GM23338 (cell line): Measurements from ENCODE around the gene SMOC2. TPM values are rescaled to one million over a fixed set of nuclear protein-coding genes. Genes with fewer than 3 reads are reported as not detected.

Experiments
- ATAC-seq: fragments of 200-7000 bp; cut with Tn5 transposase; 3 replicates; pipeline ENCODE4 v1.9.1; 2020
- DNase-seq: peaks from one replicate; pipeline ENCODE4 v3.0.0-alpha.2; 2015; ENCODE audit warnings: low spot score
- H2AFZ ChIP-seq: fragments of 200-600 bp; sonication (generic); 2 replicates; pipeline ENCODE4 v1.8.0; 2016; ENCODE audit warnings: antibody characterized with exemption, mild to moderate bottlenecking, moderate library complexity
- H3F3A ChIP-seq: fragments of 200-600 bp; sonication (generic); replicated peaks from 2 replicates; pipeline ENCODE4 v1.8.0; 2017; ENCODE audit warnings: antibody characterized with exemption, mixed run types, low read depth
- H3K27ac ChIP-seq: fragments of 200-600 bp; sonication (generic); 2 replicates; pipeline ENCODE4 v1.6.1; 2016; ENCODE audit warnings: low read depth
- H3K27me3 ChIP-seq: fragments of 200-600 bp; sonication (generic); 2 replicates; pipeline ENCODE4 v1.8.0; 2016; ENCODE audit warnings: mild to moderate bottlenecking, mixed run types, moderate library complexity; ENCODE audit not compliant: insufficient read depth
- H3K36me3 ChIP-seq: fragments of 200-600 bp; sonication (generic); 2 replicates; pipeline ENCODE4 v1.8.0; 2016; ENCODE audit warnings: mild to moderate bottlenecking; ENCODE audit not compliant: insufficient read depth
- H3K4me1 ChIP-seq: fragments of 200-600 bp; sonication (generic); 2 replicates; pipeline ENCODE4 v1.8.0; 2016; ENCODE audit warnings: mild to moderate bottlenecking, moderate library complexity; ENCODE audit not compliant: insufficient read depth
- H3K4me2 ChIP-seq: fragments of 200-600 bp; sonication (generic); 2 replicates; pipeline ENCODE4 v1.7.1; 2017; ENCODE audit warnings: mixed run types
- H3K4me3 ChIP-seq: fragments of 200-600 bp; sonication (generic); 2 replicates; pipeline ENCODE4 v1.6.1; 2016; ENCODE audit warnings: mixed run types
- H3K79me2 ChIP-seq: fragments of 200-600 bp; sonication (generic); replicated peaks from 2 replicates; pipeline ENCODE4 v1.8.0; 2017; ENCODE audit warnings: mild to moderate bottlenecking; ENCODE audit not compliant: insufficient read depth
- H3K9me2 ChIP-seq: fragments of 200-600 bp; sonication (generic); 2 replicates; pipeline ENCODE4 v1.8.0; 2017; ENCODE audit not compliant: insufficient read depth
- H4K20me1 ChIP-seq: fragments of 200-600 bp; sonication (generic); replicated peaks from 2 replicates; pipeline ENCODE4 v1.8.0; 2017; ENCODE audit warnings: mild to moderate bottlenecking; ENCODE audit not compliant: insufficient read depth
- H3K27ac Mint-ChIP-seq: 2 replicates; pipeline ENCODE4 v1.8.0; 2020; ENCODE audit warnings: inconsistent platforms, mild to moderate bottlenecking, moderate library complexity, mixed read lengths
- H3K27me3 Mint-ChIP-seq: 3 replicates; pipeline ENCODE4 v1.8.0; 2022; ENCODE audit warnings: low read depth, mild to moderate bottlenecking, moderate library complexity, mixed read lengths, inconsistent platforms; ENCODE audit not compliant: insufficient read depth, poor library complexity
- H3K36me3 Mint-ChIP-seq: 3 replicates; pipeline ENCODE4 v1.8.0; 2021; ENCODE audit warnings: low read depth, mild to moderate bottlenecking, inconsistent platforms, moderate library complexity, mixed read lengths
- H3K4me1 Mint-ChIP-seq: 3 replicates; pipeline ENCODE4 v1.8.0; 2020; ENCODE audit warnings: mild to moderate bottlenecking, inconsistent platforms, mixed read lengths
- H3K4me3 Mint-ChIP-seq: 3 replicates; pipeline ENCODE4 v1.8.0; 2021; ENCODE audit warnings: moderate library complexity, mild to moderate bottlenecking, inconsistent platforms, mixed read lengths
- H3K9me3 Mint-ChIP-seq: 3 replicates; pipeline ENCODE4 v1.8.0; 2020; ENCODE audit warnings: moderate library complexity, mild to moderate bottlenecking, inconsistent platforms, mixed read lengths
- CREB1 ChIP-seq: fragments of 250-450 bp; sonication (Bioruptor Pico); IDR thresholded peaks from 2 replicates; pipeline ENCODE4 v1.5.0; 2020; ENCODE audit warnings: low read depth, mild to moderate bottlenecking, moderate library complexity
- ETS1 ChIP-seq: IDR thresholded peaks from 2 replicates; pipeline ENCODE4 v1.6.1; 2016; ENCODE audit warnings: antibody characterized with exemption
- EZH2 ChIP-seq: fragments of 200-600 bp; sonication (generic); IDR thresholded peaks from one replicate; pipeline ENCODE4 v1.8.0; 2017; ENCODE audit warnings: antibody characterized with exemption, mild to moderate bottlenecking, low read depth; ENCODE audit not compliant: unreplicated experiment
- EZH2phosphoT487 ChIP-seq: fragments of 200-600 bp; sonication (generic); IDR thresholded peaks from one replicate; pipeline ENCODE4 v1.8.1; 2018; ENCODE audit warnings: antibody characterized with exemption; ENCODE audit not compliant: unreplicated experiment
- NANOG ChIP-seq: IDR thresholded peaks from 2 replicates; pipeline ENCODE4 v1.6.1; 2016; ENCODE audit warnings: antibody characterized with exemption, borderline replicate concordance
- POLR2AphosphoS5 ChIP-seq: IDR thresholded peaks from 2 replicates; pipeline ENCODE4 v1.6.1; 2016; ENCODE audit warnings: antibody characterized with exemption, low read depth
- STAT1 ChIP-seq: IDR thresholded peaks from one replicate; pipeline ENCODE4 v1.6.1; 2016; ENCODE audit warnings: antibody characterized with exemption; ENCODE audit not compliant: unreplicated experiment
- ZNF114 ChIP-seq: fragments of 250-450 bp; sonication (Bioruptor Pico); IDR thresholded peaks from 2 replicates; pipeline ENCODE4 v1.5.0; 2020; ENCODE audit warnings: mild to moderate bottlenecking, moderate library complexity
- ZNF331 ChIP-seq: fragments of 250-450 bp; sonication (Bioruptor Pico); IDR thresholded peaks from 2 replicates; pipeline ENCODE4 v1.5.0; 2020; ENCODE audit warnings: low read depth, mild to moderate bottlenecking, moderate library complexity
- polyA plus RNA-seq: library from polyadenylated mRNA; unstranded; fragments of >200 nt; fragmentation: Nextera tagmentation; extraction: Ambion mirVana; gene quantifications from 2 replicates; pipeline ENCODE4 v1.2.1, GENCODE V29; 2016
- total RNA-seq: library from RNA; depleted of rRNA; stranded (reverse); fragments of >200 nt; shearing (Covaris generic); gene quantifications from 2 replicates; pipeline ENCODE4 v1.2.3, GENCODE V29; 2014
- TF ChIP-seq, protein P1 (sequence below), 2 experiments: fragments of 200-600 bp in 1 of 2; sonication (generic) in 1 of 2; conservative IDR thresholded peaks; 2 replicates each; pipeline versions ENCODE4 v1.5.1 to v1.6.1; 2016 to 2017; ENCODE audit warnings: antibody characterized with exemption in 2 of 2, low read depth in 2 of 2, mild to moderate bottlenecking in 2 of 2, moderate library complexity in 1 of 2
- TF ChIP-seq, protein P2 (sequence below): IDR thresholded peaks from one replicate; pipeline ENCODE4 v1.6.1; 2018; ENCODE audit warnings: antibody characterized with exemption; ENCODE audit not compliant: unreplicated experiment

The SMOC2 gene
- total and polyA plus RNA-seq, 2 experiments from 2014 or later = 4.3 to 6.5 TPM

DNA sequence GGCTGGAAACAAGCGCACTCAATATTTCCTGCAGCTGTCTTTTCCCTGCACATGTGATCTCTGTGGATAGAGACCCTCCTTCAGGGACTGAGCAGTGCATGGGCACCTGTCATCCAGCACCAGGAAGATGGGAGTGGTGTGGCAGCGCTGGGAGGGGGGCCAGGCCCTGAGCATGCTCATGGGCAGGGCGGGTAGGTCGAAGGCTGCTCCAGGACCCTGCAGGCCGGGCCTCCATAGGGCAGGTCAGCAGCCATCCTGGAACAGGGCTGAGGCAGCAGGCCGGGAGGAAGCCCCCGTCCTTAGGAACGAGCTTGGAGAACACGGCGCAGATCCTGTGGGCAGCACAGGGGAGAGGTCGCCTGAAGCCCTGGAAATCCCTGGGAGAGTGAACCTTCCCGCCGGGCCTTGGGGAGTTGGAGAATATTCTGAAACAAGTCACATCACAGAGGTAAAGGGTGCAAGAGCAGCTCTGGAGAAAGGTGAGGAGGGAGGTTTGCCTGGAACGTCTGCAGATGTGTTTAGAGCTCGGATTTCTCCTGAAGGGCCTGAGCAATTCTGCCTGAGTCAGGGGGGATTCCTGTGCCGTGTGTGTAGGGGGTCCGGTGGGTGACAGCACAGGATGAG is 133.2 kb downstream of the SMOC2 start:
- H3K4me2 ChIP-seq = no peak overlapping the region
- no peaks in the 10 kb centered on the region for H4K20me1 ChIP-seq
- Mint-ChIP-seq H3K36me3 (no peaks in the 10 kb centered on the region; the same call in 2 of the 3 replicates), H3K4me1 (peaks cover 10% of the 10 kb centered on the region), H3K9me3 (no peaks in the 10 kb centered on the region), H3K4me3 (no peak overlapping the region), H3K27me3 (peaks cover 6% of the 10 kb centered on the region), H3K27ac (no peak overlapping the region; the same call in 1 of the 2 replicates)
- peak; percentile 43 for ATAC-seq
- no peak overlapping the region for H2AFZ ChIP-seq
- no peak for DNase-seq
- H3K79me2 ChIP-seq = no peaks in the 10 kb centered on the region
- H3K36me3 ChIP-seq = no peaks in the 10 kb centered on the region
- no peaks in the 10 kb centered on the region for H3F3A ChIP-seq
- H3K4me3 ChIP-seq = no peak overlapping the region
- H3K4me1 ChIP-seq = no peaks in the 10 kb centered on the region
- TF ChIP-seq EZH2phosphoT487 (no peak), STAT1 (no peak), CREB1 (CRISPR knock-in tag) (no peak)
- no peak overlapping the region for H3K27ac ChIP-seq
- no peaks in the 10 kb centered on the region for H3K9me2 ChIP-seq
- H3K27me3 ChIP-seq = no peaks in the 10 kb centered on the region

DNA sequence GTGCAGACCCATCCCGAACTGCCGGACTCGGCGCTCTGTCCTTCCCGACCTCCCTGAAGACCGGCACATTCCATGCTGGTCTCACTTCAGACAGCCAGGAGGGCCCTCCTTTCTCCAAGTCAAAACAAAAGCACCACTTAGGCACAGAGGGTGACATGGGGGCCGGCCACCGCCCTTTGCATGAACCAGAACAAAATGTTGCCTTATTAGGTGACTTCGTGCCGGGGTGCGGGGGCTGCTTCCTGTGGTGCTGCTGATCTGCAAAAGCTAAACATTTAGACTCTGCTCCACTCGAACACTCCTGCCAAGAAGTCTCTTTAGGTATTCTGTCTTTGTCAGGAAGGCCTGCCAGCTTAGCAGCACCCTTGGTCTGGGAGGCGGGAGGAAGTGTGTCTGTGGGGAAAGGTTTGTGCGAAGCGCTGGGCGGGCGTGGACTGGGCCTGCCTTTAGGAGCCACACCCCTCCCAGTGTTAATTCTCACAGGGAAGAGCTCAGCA is 133.8 kb downstream of the SMOC2 start:
- Mint-ChIP-seq H3K4me1 (peaks cover 13% of the 10 kb centered on the region), H3K4me3 (no peak overlapping the region), H3K9me3 (no peaks in the 10 kb centered on the region), H3K27me3 (peaks cover 6% of the 10 kb centered on the region), H3K27ac (no peak overlapping the region), H3K36me3 (no peaks in the 10 kb centered on the region; the same call in 2 of the 3 replicates)
- Histone ChIP-seq H3K36me3 (no peaks in the 10 kb centered on the region), H3K79me2 (no peaks in the 10 kb centered on the region), H3K4me2 (no peak overlapping the region), H3K9me2 (no peaks in the 10 kb centered on the region), H3K27me3 (no peaks in the 10 kb centered on the region), H2AFZ (peak overlapping the region; percentile 28; the same call in 1 of the 2 replicates), H3F3A (no peaks in the 10 kb centered on the region), H3K27ac (no peak overlapping the region), H3K4me1 (no peaks in the 10 kb centered on the region), H4K20me1 (no peaks in the 10 kb centered on the region), H3K4me3 (no peak overlapping the region)
- DNase-seq (peak; percentile 33), ATAC-seq (peak; percentile 73)
- TF ChIP-seq NANOG = no peak
- TF ChIP-seq, protein P1, sequence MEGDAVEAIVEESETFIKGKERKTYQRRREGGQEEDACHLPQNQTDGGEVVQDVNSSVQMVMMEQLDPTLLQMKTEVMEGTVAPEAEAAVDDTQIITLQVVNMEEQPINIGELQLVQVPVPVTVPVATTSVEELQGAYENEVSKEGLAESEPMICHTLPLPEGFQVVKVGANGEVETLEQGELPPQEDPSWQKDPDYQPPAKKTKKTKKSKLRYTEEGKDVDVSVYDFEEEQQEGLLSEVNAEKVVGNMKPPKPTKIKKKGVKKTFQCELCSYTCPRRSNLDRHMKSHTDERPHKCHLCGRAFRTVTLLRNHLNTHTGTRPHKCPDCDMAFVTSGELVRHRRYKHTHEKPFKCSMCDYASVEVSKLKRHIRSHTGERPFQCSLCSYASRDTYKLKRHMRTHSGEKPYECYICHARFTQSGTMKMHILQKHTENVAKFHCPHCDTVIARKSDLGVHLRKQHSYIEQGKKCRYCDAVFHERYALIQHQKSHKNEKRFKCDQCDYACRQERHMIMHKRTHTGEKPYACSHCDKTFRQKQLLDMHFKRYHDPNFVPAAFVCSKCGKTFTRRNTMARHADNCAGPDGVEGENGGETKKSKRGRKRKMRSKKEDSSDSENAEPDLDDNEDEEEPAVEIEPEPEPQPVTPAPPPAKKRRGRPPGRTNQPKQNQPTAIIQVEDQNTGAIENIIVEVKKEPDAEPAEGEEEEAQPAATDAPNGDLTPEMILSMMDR (conservative IDR thresholded peaks at IDR 0.05; ENCODE audit: low read depth in 2 of 2) = no peak
- TF ChIP-seq, protein P2, sequence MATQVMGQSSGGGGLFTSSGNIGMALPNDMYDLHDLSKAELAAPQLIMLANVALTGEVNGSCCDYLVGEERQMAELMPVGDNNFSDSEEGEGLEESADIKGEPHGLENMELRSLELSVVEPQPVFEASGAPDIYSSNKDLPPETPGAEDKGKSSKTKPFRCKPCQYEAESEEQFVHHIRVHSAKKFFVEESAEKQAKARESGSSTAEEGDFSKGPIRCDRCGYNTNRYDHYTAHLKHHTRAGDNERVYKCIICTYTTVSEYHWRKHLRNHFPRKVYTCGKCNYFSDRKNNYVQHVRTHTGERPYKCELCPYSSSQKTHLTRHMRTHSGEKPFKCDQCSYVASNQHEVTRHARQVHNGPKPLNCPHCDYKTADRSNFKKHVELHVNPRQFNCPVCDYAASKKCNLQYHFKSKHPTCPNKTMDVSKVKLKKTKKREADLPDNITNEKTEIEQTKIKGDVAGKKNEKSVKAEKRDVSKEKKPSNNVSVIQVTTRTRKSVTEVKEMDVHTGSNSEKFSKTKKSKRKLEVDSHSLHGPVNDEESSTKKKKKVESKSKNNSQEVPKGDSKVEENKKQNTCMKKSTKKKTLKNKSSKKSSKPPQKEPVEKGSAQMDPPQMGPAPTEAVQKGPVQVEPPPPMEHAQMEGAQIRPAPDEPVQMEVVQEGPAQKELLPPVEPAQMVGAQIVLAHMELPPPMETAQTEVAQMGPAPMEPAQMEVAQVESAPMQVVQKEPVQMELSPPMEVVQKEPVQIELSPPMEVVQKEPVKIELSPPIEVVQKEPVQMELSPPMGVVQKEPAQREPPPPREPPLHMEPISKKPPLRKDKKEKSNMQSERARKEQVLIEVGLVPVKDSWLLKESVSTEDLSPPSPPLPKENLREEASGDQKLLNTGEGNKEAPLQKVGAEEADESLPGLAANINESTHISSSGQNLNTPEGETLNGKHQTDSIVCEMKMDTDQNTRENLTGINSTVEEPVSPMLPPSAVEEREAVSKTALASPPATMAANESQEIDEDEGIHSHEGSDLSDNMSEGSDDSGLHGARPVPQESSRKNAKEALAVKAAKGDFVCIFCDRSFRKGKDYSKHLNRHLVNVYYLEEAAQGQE = no peak
- no peak for TF ChIP-seq ZNF114 (CRISPR knock-in tag)
- no peak for TF ChIP-seq ETS1
- TF ChIP-seq EZH2 = no peak
- no peak for TF ChIP-seq POLR2AphosphoS5
- no peak for TF ChIP-seq ZNF331 (CRISPR knock-in tag)
- no peak for TF ChIP-seq STAT1
- TF ChIP-seq CREB1 (CRISPR knock-in tag) = no peak
